HFFc6 (cell line): ENCODE results near the gene NT5M. TPM values are rescaled to one million over a fixed set of nuclear protein-coding genes. Genes with fewer than 3 reads are reported as not detected.

ENCODE experiments used
- DNase-seq: peaks from one replicate; pipeline ENCODE4 v3.0.0-alpha.2; 2018
- H3K27ac Mint-ChIP-seq: 2 replicates; pipeline ENCODE4 v1.8.0; 2020; ENCODE audit warnings: mild to moderate bottlenecking, mixed read lengths
- H3K27me3 Mint-ChIP-seq: 2 replicates; pipeline ENCODE4 v1.8.0; 2021; ENCODE audit warnings: mild to moderate bottlenecking, moderate library complexity, mixed read lengths; ENCODE audit not compliant: insufficient read depth
- H3K36me3 Mint-ChIP-seq: 2 replicates; pipeline ENCODE4 v1.8.0; 2021; ENCODE audit warnings: low read depth, mixed read lengths
- H3K4me1 Mint-ChIP-seq: 2 replicates; pipeline ENCODE4 v1.8.0; 2020; ENCODE audit warnings: low read depth, mixed read lengths
- H3K4me3 Mint-ChIP-seq: 2 replicates; pipeline ENCODE4 v1.8.0; 2020; ENCODE audit warnings: mild to moderate bottlenecking, moderate library complexity, mixed read lengths
- H3K9me3 Mint-ChIP-seq: 2 replicates; pipeline ENCODE4 v1.8.0; 2020; ENCODE audit warnings: mild to moderate bottlenecking, mixed read lengths
- CTCF ChIP-seq: fragments of 200-600 bp; sonication (generic); IDR thresholded peaks from 2 replicates; pipeline ENCODE4 v1.5.0; 2021; ENCODE audit warnings: antibody characterized with exemption, mild to moderate bottlenecking
- total RNA-seq, 6 experiments: library from RNA; stranded (reverse); fragmentation: NEBNext Ultra II Directional; extraction: Animal tissue kit (Norgen Biotek cat#: 25700); gene quantifications; 2 replicates in 1 of 6; 3 replicates in 5 of 6; pipeline ENCODE4 v1.2.3, GENCODE V29; 2021

The NT5M gene
- total RNA-seq, 6 experiments from 2014 or later, result 0.20 to 0.83 (median 0.60) TPM

- no peaks in the 10 kb centered on the region for H3K9me3 Mint-ChIP-seq
- TF ChIP-seq CTCF, result no peak
- H3K4me3 Mint-ChIP-seq, result no peak overlapping the region
- H3K36me3 Mint-ChIP-seq, result no peaks in the 10 kb centered on the region
- no peak for DNase-seq
- no peak overlapping the region for H3K27ac Mint-ChIP-seq
- no peaks in the 10 kb centered on the region for H3K4me1 Mint-ChIP-seq
- peaks cover 11% of the 10 kb centered on the region for H3K27me3 Mint-ChIP-seq
Observed at GRCh38 chr17:17341452-17341851, 38.3 kb downstream of the NT5M start.

GRCh38 chr17:17342242-17342945 lies 39.2 kb downstream of the NT5M start:
- no peaks in the 10 kb centered on the region for H3K9me3 Mint-ChIP-seq
- no peaks in the 10 kb centered on the region for H3K36me3 Mint-ChIP-seq
- no peaks in the 10 kb centered on the region for H3K4me1 Mint-ChIP-seq
- H3K4me3 Mint-ChIP-seq, result no peak overlapping the region
- no peak for DNase-seq
- no peak for TF ChIP-seq CTCF
- no peak overlapping the region for H3K27ac Mint-ChIP-seq
- peaks cover 11% of the 10 kb centered on the region for H3K27me3 Mint-ChIP-seq

GRCh38 chr17:17343160-17343735 lies 40.1 kb downstream of the NT5M start:
- no peak for DNase-seq
- Mint-ChIP-seq H3K9me3 (no peaks in the 10 kb centered on the region), H3K4me1 (no peaks in the 10 kb centered on the region), H3K27ac (no peak overlapping the region), H3K4me3 (no peak overlapping the region), H3K27me3 (peaks cover 11% of the 10 kb centered on the region), H3K36me3 (no peaks in the 10 kb centered on the region)
- TF ChIP-seq CTCF, result no peak

GRCh38 chr17:17343896-17344506 lies 40.8 kb downstream of the NT5M start:
- TF ChIP-seq CTCF, result no peak
- Mint-ChIP-seq H3K27ac (no peak overlapping the region), H3K27me3 (peaks cover 10% of the 10 kb centered on the region), H3K4me3 (no peak overlapping the region), H3K36me3 (no peaks in the 10 kb centered on the region), H3K9me3 (no peaks in the 10 kb centered on the region), H3K4me1 (no peaks in the 10 kb centered on the region)
- DNase-seq, result no peak

- Mint-ChIP-seq H3K27ac (no peak overlapping the region), H3K9me3 (no peaks in the 10 kb centered on the region), H3K27me3 (peaks cover 10% of the 10 kb centered on the region), H3K4me1 (no peaks in the 10 kb centered on the region), H3K4me3 (no peak overlapping the region), H3K36me3 (no peaks in the 10 kb centered on the region)
- no peak for TF ChIP-seq CTCF
- no peak for DNase-seq
Observed at GRCh38 chr17:17344507-17345293, 41.5 kb downstream of the NT5M start.
